GM19328 (cell line): ENCODE results near the gene FOXJ3.
"Not testable (repeated sequence)": the region's sequence is repeated elsewhere in the genome, so short reads cannot be mapped to it uniquely, and the experiment has no call there.

Source experiments
- ATAC-seq: cut with Tn5 transposase; IDR thresholded peaks from one replicate; pipeline ENCODE4 v1.9.1; 2021; ENCODE audit warnings: mild to moderate bottlenecking, moderate library complexity; ENCODE audit not compliant: unreplicated experiment

FOXJ3 gene

GRCh38 chr1:42259059-42259738, 75.8 kb downstream of the FOXJ3 start:
- ATAC-seq, result no peak

- ATAC-seq, result no peak
These were observed 76.8 kb downstream of the FOXJ3 start for GRCh38 chr1:42258218-42258617.

- ATAC-seq, result no peak
These were observed 84.0 kb downstream of the FOXJ3 start for GRCh38 chr1:42251042-42251441.

GRCh38 chr1:42250164-42250563, 84.9 kb downstream of the FOXJ3 start:
- no peak for ATAC-seq

- ATAC-seq, result no peak
These were observed 93.9 kb downstream of the FOXJ3 start for GRCh38 chr1:42240966-42241755.

- ATAC-seq, result no peak
These were observed 95.5 kb downstream of the FOXJ3 start for GRCh38 chr1:42239555-42239954.

- no peak for ATAC-seq
These were observed 96.0 kb downstream of the FOXJ3 start for GRCh38 chr1:42239041-42239440.

GRCh38 chr1:42231253-42231652, 103.8 kb downstream of the FOXJ3 start:
- no peak for ATAC-seq

- no peak for ATAC-seq
These were observed 106.1 kb downstream of the FOXJ3 start for GRCh38 chr1:42228938-42229337.

GRCh38 chr1:42223036-42223435, 112.0 kb downstream of the FOXJ3 start:
- no peak for ATAC-seq

- ATAC-seq, result no peak
These were observed 113.0 kb downstream of the FOXJ3 start for GRCh38 chr1:42221952-42222606.

- ATAC-seq, result no peak
These were observed 113.6 kb downstream of the FOXJ3 start for GRCh38 chr1:42221456-42221855.

- no peak for ATAC-seq
These were observed 115.4 kb downstream of the FOXJ3 start for GRCh38 chr1:42219627-42220026.

GRCh38 chr1:42214447-42214871, 120.6 kb downstream of the FOXJ3 start:
- ATAC-seq, result no peak

GRCh38 chr1:42211224-42211623, 123.8 kb downstream of the FOXJ3 start:
- ATAC-seq, result no peak

- ATAC-seq, result no peak
These were observed 124.5 kb downstream of the FOXJ3 start for GRCh38 chr1:42210421-42211133.

- no peak for ATAC-seq
These were observed 125.3 kb downstream of the FOXJ3 start for GRCh38 chr1:42209526-42210251.

- ATAC-seq, result not testable (repeated sequence)
These were observed 128.1 kb downstream of the FOXJ3 start for GRCh38 chr1:42206930-42207329.

GRCh38 chr1:42206164-42206563, 128.9 kb downstream of the FOXJ3 start:
- no peak for ATAC-seq

GRCh38 chr1:42201986-42202385, 133.0 kb downstream of the FOXJ3 start:
- no peak for ATAC-seq

- no peak for ATAC-seq
These were observed 136.8 kb downstream of the FOXJ3 start for GRCh38 chr1:42198251-42198650.
